BJ (cell line): ENCODE data around the gene MRPL10. TPM values are rescaled to one million over a fixed set of nuclear protein-coding genes. Genes with fewer than 3 reads are reported as not detected.

Source experiments
- CTCF ChIA-PET: fragments of 350-600 bp; formaldehyde crosslinking; extraction: SDS; loops from one replicate; lab custom pipeline; 2021; ENCODE audit warnings: antibody characterized with exemption, inconsistent platforms; lab: Yijun Ruan, JAX
- POLR2A ChIA-PET: fragments of 300-600 bp; sonication (Branson Sonifier 250); formaldehyde crosslinking; extraction: SDS; loops from one replicate; lab custom pipeline; 2021; ENCODE audit warnings: antibody characterized with exemption; lab: Charles Lee
- DNase-seq: peaks from one replicate; pipeline ENCODE4 v3.0.0-alpha.2; 2011; ENCODE audit warnings: low read depth
- H3K27me3 ChIP-seq: 2 replicates; pipeline ENCODE4 v1.6.0; 2011; ENCODE audit warnings: low read length; ENCODE audit not compliant: control insufficient read depth, insufficient read depth
- H3K36me3 ChIP-seq: 2 replicates; pipeline ENCODE4 v1.5.1; 2011; ENCODE audit warnings: low read length; ENCODE audit not compliant: control insufficient read depth, insufficient read depth
- H3K4me3 ChIP-seq: 2 replicates; pipeline ENCODE4 v1.5.1; 2011; ENCODE audit warnings: low read depth, mild to moderate bottlenecking, control low read depth, low read length
- CTCF ChIP-seq: IDR thresholded peaks from 2 replicates; pipeline ENCODE4 v1.5.1; 2011; ENCODE audit warnings: low read depth, mild to moderate bottlenecking, control low read depth, inconsistent platforms, low read length, moderate library complexity; ENCODE audit not compliant: insufficient read depth
- polyA plus RNA-seq: library from polyadenylated mRNA; depleted of rRNA; stranded (reverse); fragments of >200 nt; gene quantifications from 2 replicates; pipeline ENCODE4 v1.2.3, GENCODE V29; 2011

The MRPL10 gene
- polyA plus RNA-seq, 1 experiment: 59.2 TPM

- POLR2A ChIA-PET: no interaction called here
- no peak for DNase-seq
- H3K4me3 ChIP-seq: no peak overlapping the region
- CTCF ChIA-PET: interaction anchor here (5.4 to 16.0 kb wide), 2 partner anchors 12 to 32 kb away, joined by 33 to 190 read pairs; partner anchors contain the start of genes SCRN2 and SP6
- H3K27me3 ChIP-seq: peaks cover 24% of the 10 kb centered on the region
- no peaks in the 10 kb centered on the region for H3K36me3 ChIP-seq
- TF ChIP-seq CTCF: no peak
These were observed 26.5 kb upstream of the MRPL10 start for GRCh38 chr17:47857551-47858455.

- TF ChIP-seq CTCF: no peak
- no peak overlapping the region for H3K4me3 ChIP-seq
- H3K27me3 ChIP-seq: peaks cover 33% of the 10 kb centered on the region
- H3K36me3 ChIP-seq: no peaks in the 10 kb centered on the region
- ChIA-PET POLR2A (no interaction called here), CTCF (interaction anchor here (5.4 to 16.0 kb wide), 2 partner anchors 11 to 33 kb away, joined by 33 to 190 read pairs; partner anchors contain the start of genes SCRN2 and SP6)
- no peak for DNase-seq
These were observed 25.5 kb upstream of the MRPL10 start for GRCh38 chr17:47856830-47857229.

GRCh38 chr17:47855737-47856136 lies 24.4 kb upstream of the MRPL10 start:
- Histone ChIP-seq H3K27me3 (peaks cover 35% of the 10 kb centered on the region), H3K36me3 (no peaks in the 10 kb centered on the region), H3K4me3 (no peak overlapping the region)
- TF ChIP-seq CTCF: no peak
- POLR2A ChIA-PET: no interaction called here
- CTCF ChIA-PET: interaction anchor here (1.0 to 16.0 kb wide), 4 partner anchors 10 to 42 kb away, joined by 3 to 190 read pairs (median 18); partner anchors contain the start of genes SCRN2 and SP6
- no peak for DNase-seq

GRCh38 chr17:47853616-47854015 lies 22.3 kb upstream of the MRPL10 start:
- CTCF ChIA-PET: interaction anchor here (16.0 to 20.0 kb wide), 2 partner anchors 8 to 34 kb away, joined by 190 to 875 read pairs; partner anchors contain the start of genes SCRN2, SP2 and SP6
- Histone ChIP-seq H3K27me3 (peaks cover 36% of the 10 kb centered on the region), H3K4me3 (no peak overlapping the region), H3K36me3 (no peaks in the 10 kb centered on the region)
- TF ChIP-seq CTCF: no peak
- DNase-seq: no peak
- POLR2A ChIA-PET: no interaction called here

GRCh38 chr17:47852113-47852949 lies 21.0 kb upstream of the MRPL10 start:
- ChIA-PET CTCF (interaction anchor here (1.3 to 20.0 kb wide), 3 partner anchors 6 to 35 kb away, joined by 3 to 875 read pairs (median 190); partner anchors contain the start of genes SCRN2, SP2 and SP6), POLR2A (interaction anchor here (0.7 kb wide), 1 partner anchor 10 kb away, joined by 4 read pairs; no protein-coding TSS in a partner anchor)
- H3K4me3 ChIP-seq: no peak overlapping the region
- no peaks in the 10 kb centered on the region for H3K36me3 ChIP-seq
- H3K27me3 ChIP-seq: peaks cover 38% of the 10 kb centered on the region
- no peak for DNase-seq
- TF ChIP-seq CTCF: no peak
